Small intestine (tissue), 7 donors: ENCODE measurements around the gene BRME1. TPM values are rescaled to one million over a fixed set of nuclear protein-coding genes. Genes with fewer than 3 reads are reported as not detected.
A peak's percentile ranks its signal among the peaks of the same experiment; 100 is the strongest.

ENCODE experiments used
- DNase-seq, 2 donors: peaks; one replicate each; pipeline versions ENCODE4 v3.0.0 to v3.0.0-alpha.2; 2013
- FAIRE-seq: peaks from 2 replicates; lab custom pipeline; 2012; peaks lifted over from hg19 to GRCh38; lab: Jason Lieb, UNC
- H3K27ac ChIP-seq, 3 donors: one replicate each; pipeline ENCODE4 v1.5.1; 2013; ENCODE audit warnings: low read length in 2 of 3, mild to moderate bottlenecking in 2 of 3, control low read depth in 1 of 3, inconsistent platforms in 1 of 3, low read depth in 1 of 3, moderate library complexity in 1 of 3
- H3K27me3 ChIP-seq, 3 donors: one replicate each; pipeline ENCODE4 v1.6.1; 2013; ENCODE audit warnings: low read length in 3 of 3, inconsistent platforms in 1 of 3; ENCODE audit not compliant: control insufficient read depth in 3 of 3, insufficient read depth in 3 of 3
- H3K36me3 ChIP-seq, 3 donors: one replicate each; pipeline ENCODE4 v1.6.1; 2013; ENCODE audit warnings: low read length in 3 of 3, inconsistent platforms in 1 of 3, low read depth in 1 of 3, mild to moderate bottlenecking in 1 of 3, moderate library complexity in 1 of 3; ENCODE audit not compliant: control insufficient read depth in 3 of 3, insufficient read depth in 2 of 3
- H3K4me1 ChIP-seq, 3 donors: one replicate each; pipeline ENCODE4 v1.6.1; 2013; ENCODE audit warnings: low read length in 2 of 3, inconsistent platforms in 1 of 3, low read depth in 1 of 3, mild to moderate bottlenecking in 1 of 3, moderate library complexity in 1 of 3; ENCODE audit not compliant: control insufficient read depth in 3 of 3, insufficient read depth in 2 of 3
- H3K4me3 ChIP-seq, 3 donors: one replicate each; pipeline ENCODE4 v1.5.1; 2013; ENCODE audit warnings: low read length in 3 of 3, control low read depth in 1 of 3, inconsistent platforms in 1 of 3, low read depth in 1 of 3, mild to moderate bottlenecking in 1 of 3, moderate library complexity in 1 of 3
- H3K9me3 ChIP-seq, 2 donors: one replicate each; pipeline ENCODE4 v1.6.1; 2013; ENCODE audit warnings: low read depth in 1 of 2, low read length in 1 of 2; ENCODE audit not compliant: control insufficient read depth in 2 of 2, insufficient read depth in 1 of 2
- WGBS, 3 donors: extraction: QIAGEN DNeasy Blood & Tissue Kit; methylation state at CpG; one replicate each; pipeline ENCODE4 v1.1.7; 2013; 5-methylcytosine and 5-hydroxymethylcytosine counted together
- polyA plus RNA-seq, 4 donors: library from polyadenylated mRNA; stranded (reverse) in 3 of 4; unstranded in 1 of 4; fragments of 200-250 nt in 3 of 4; fragments of 120-200 nt in 1 of 4; gene quantifications; one replicate each; pipeline versions ENCODE4 v1.2.1 to v1.2.3, GENCODE V29; 2013
- donor health status: healthy with polysubstance abuse.
- donor health status: control.
- donor health status: control.
- donor health status: Bipolar disorder and iron deficiency.
- donor health status: healthy.

BRME1 gene
- polyA plus RNA-seq, 4 donors, result 3.5 to 67.1 (median 25.9) TPM

- Histone ChIP-seq H3K27me3 (no peaks in the 10 kb centered on the region), H3K4me1 (peaks cover 3 to 7% (median 5%) of the 10 kb centered on the region in 3 donors), H3K9me3 (no peaks in the 10 kb centered on the region), H3K4me3 (no peak overlapping the region), H3K36me3 (no peaks in the 10 kb centered on the region), H3K27ac (no peak overlapping the region)
- 93 to 97% (median 95%) methylated on average over 13 of the region's 13 CpGs for WGBS, 3 donors
- no peak for FAIRE-seq
- no peak for DNase-seq
These were observed 15.8 kb downstream of the BRME1 start for GRCh38 chr19:13890136-13890535.

DNA sequence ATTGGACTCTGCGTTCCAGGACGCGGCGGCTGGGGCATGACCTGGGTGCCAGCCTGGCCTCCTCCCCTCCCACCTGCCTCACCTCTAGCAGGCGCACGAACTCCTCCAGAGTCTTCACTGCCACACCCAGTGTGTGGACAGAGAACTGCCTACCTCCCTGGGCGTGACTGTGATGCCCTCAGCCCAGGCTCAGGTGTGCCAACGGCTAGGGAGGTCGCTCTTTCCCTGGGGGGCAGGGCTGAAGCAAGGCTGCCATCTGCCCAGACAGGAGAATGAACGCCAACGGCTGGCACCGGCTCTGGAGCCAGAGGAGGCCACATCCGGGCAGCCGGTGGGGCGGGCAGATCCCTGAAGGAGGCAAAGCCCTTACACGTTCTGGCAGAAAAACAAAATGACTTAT lies 17.6 kb downstream of the BRME1 start:
- H3K27me3 ChIP-seq, result no peaks in the 10 kb centered on the region
- no peaks in the 10 kb centered on the region for H3K36me3 ChIP-seq
- no peak overlapping the region for H3K4me3 ChIP-seq
- no peak for FAIRE-seq
- H3K4me1 ChIP-seq, result peaks cover 3 to 12% (median 7%) of the 10 kb centered on the region in 3 donors
- no peaks in the 10 kb centered on the region for H3K9me3 ChIP-seq
- H3K27ac ChIP-seq, result no peak overlapping the region
- WGBS, 3 donors, result 14 to 67% (median 39%) methylated on average over 16 of the region's 16 CpGs
- peak in 1 of 2 donors; percentile 89 for DNase-seq

DNA sequence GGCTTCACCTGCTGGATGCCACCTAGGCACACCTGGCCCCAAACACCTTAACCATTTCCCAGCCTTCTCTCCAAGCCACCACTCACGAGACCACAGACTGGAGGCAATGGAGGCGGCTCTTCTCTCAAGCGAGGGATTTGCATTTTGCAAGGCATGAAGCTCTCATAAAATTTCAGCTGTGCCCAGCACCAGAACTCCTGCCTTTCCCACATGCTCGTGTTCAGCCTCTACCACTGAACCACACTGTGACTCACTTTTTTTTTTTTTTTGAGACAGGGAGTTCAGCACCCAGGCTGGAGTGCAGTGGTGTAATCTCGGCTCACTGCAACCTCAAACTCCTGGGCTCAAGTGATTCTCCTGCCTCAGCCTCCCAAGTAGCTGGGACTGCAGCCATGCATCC lies 18.4 kb downstream of the BRME1 start:
- FAIRE-seq (no peak), DNase-seq (peak in 1 of 2 donors; percentile 35)
- Histone ChIP-seq H3K4me3 (no peak overlapping the region), H3K27me3 (no peaks in the 10 kb centered on the region), H3K36me3 (no peaks in the 10 kb centered on the region), H3K27ac (no peak overlapping the region), H3K4me1 (peaks cover 5 to 12% (median 7%) of the 10 kb centered on the region in 3 donors), H3K9me3 (no peaks in the 10 kb centered on the region)
- WGBS, 3 donors, result 40 to 65% (median 41%) methylated on average over 5 of the region's 5 CpGs

DNA sequence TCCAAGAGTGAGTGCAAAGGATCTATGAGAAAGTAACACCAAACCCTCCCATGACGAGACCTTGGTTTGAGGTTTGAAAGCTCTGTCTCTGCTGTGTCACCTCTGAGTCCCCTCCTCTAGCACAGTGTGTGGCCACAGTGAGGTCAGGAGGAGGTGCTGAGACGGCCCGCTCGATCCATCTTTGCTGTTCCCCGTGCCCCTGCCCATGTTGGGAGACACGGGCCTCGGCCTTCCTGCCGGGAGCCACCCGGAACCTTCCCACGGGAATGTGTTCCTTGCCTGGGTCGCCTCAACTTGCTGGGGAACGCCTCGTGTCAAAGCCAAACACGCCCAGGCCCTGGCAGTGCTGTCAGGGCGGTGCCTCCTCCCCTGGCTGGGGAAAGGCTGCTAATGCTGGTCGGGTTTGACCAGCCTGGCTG lies 18.9 kb downstream of the BRME1 start:
- H3K9me3 ChIP-seq, result no peaks in the 10 kb centered on the region
- peaks cover 5 to 12% (median 7%) of the 10 kb centered on the region in 3 donors for H3K4me1 ChIP-seq
- H3K36me3 ChIP-seq, result no peaks in the 10 kb centered on the region
- no peak overlapping the region for H3K4me3 ChIP-seq
- H3K27me3 ChIP-seq, result no peaks in the 10 kb centered on the region
- 21 to 52% (median 49%) methylated on average over 16 of the region's 16 CpGs for WGBS, 3 donors
- no peak for FAIRE-seq
- no peak overlapping the region for H3K27ac ChIP-seq
- DNase-seq, result peak in 1 of 2 donors; percentile 73

DNA sequence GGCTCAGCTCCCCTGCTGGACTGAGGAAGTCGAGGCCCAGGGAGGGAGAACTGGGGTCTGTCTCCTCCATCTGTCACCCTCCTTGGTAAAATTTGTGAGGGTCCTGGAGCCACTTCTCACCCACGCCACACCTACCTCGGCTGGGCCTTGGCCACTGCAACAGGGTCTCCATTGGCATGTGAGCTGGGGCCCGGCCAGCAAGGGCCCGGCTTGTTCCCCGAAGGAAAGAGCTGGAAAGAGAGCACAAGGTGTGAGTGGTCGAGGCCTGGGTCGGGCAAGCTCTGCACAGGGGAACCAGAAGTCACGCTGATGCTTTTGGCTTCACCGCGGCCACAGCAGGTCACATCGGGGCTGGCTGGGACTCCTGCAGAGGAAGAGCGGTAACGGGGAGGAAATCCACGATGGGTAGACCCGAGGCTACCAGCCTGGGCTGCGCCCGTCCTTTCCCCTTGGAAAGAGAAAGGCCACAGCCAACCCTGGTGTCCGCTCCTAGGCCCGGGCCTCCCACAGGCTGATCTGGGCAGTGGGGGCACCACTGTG lies 20.0 kb downstream of the BRME1 start:
- no peak overlapping the region for H3K4me3 ChIP-seq
- no peak for DNase-seq
- FAIRE-seq, result no peak
- no peaks in the 10 kb centered on the region for H3K9me3 ChIP-seq
- H3K36me3 ChIP-seq, result no peaks in the 10 kb centered on the region
- peak overlapping the region in 1 of 3 donors; percentile 57 for H3K27ac ChIP-seq
- peaks cover 5 to 12% (median 7%) of the 10 kb centered on the region in 3 donors for H3K4me1 ChIP-seq
- H3K27me3 ChIP-seq, result no peaks in the 10 kb centered on the region
- 73 to 85% (median 81%) methylated on average over 18 to 20 of the region's 20 CpGs for WGBS, 3 donors

- Histone ChIP-seq H3K27ac (peak overlapping the region in 1 of 3 donors; percentile 57), H3K9me3 (no peaks in the 10 kb centered on the region), H3K4me1 (peaks cover 7 to 20% (median 11%) of the 10 kb centered on the region in 3 donors), H3K4me3 (no peak overlapping the region), H3K36me3 (no peaks in the 10 kb centered on the region), H3K27me3 (no peaks in the 10 kb centered on the region)
- FAIRE-seq, result no peak
- WGBS, 3 donors, result 17 to 58% (median 37%) methylated on average over 26 of the region's 26 CpGs
- peak; percentile 57 to 91 for DNase-seq
These were observed 21.0 kb downstream of the BRME1 start for GRCh38 chr19:13884726-13885591.

DNA sequence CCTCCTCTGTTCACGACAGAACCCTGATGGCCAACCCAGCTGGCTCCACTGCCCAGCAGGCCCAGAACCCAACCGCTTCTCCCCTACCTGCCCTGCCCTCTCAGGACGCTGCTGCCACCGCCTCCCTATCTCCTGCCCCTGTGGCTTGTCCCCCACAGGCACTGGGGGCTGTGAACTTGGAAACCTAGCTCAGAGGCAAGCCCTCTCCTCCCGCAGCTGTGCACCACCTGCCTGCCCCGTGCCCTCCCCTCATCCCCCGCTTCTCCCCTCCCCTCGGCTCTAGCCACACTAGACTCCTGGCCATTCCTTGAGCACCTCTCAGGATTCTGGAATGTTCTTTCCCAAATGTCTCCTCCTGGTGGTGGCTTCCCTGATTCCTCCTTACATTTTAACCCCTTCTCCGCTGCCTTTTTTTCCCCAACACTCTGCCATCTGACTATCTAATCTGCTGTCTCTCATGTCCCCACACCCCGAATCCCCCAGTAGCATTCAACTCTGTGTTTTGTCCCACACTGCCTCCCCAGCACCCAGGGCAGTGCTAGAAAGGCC lies 22.3 kb downstream of the BRME1 start:
- Histone ChIP-seq H3K9me3 (no peaks in the 10 kb centered on the region), H3K27me3 (no peaks in the 10 kb centered on the region), H3K4me1 (peaks cover 7 to 22% (median 11%) of the 10 kb centered on the region in 3 donors), H3K36me3 (no peaks in the 10 kb centered on the region), H3K27ac (no peak overlapping the region), H3K4me3 (no peak overlapping the region)
- 76 to 83% (median 78%) methylated on average over 7 to 10 of the region's 10 CpGs for WGBS, 3 donors
- no peak for DNase-seq
- no peak for FAIRE-seq

DNA sequence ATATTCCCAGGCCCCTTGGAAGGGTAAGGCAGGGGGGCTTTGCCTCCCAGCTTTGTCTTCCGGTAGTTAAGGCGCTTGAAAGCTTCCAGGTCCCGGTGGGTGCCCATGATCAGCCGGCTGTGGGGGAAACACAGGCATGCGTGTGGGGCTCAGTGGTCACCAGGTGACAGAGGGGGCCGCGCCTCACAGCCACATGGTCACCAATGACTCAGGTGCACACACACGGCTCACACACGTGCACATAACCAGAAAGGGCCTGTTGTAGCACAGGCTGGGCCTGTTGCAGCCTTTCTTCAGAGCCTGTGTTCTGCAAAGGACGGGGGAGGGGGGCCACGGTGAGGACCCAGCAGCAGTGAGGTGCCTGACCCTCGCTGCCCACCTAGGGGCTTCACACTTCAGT lies 23.1 kb downstream of the BRME1 start:
- no peak for FAIRE-seq
- 83 to 91% (median 91%) methylated on average over 12 of the region's 12 CpGs for WGBS, 3 donors

More for the DNA sequence above, 23.1 kb downstream of the BRME1 start:
- Histone ChIP-seq H3K27me3 (no peaks in the 10 kb centered on the region), H3K9me3 (no peaks in the 10 kb centered on the region), H3K4me3 (no peak overlapping the region), H3K36me3 (no peaks in the 10 kb centered on the region), H3K4me1 (peaks cover 6 to 22% (median 11%) of the 10 kb centered on the region in 3 donors), H3K27ac (no peak overlapping the region)
- DNase-seq, result no peak
